Adrenal gland (tissue), 5 donors: ENCODE results near the gene MDM4.

Source experiments
- CTCF ChIP-seq, 6 experiments: fragments of 450-650 bp in 4 of 6; fragments of 200-600 bp in 2 of 6; sonication (generic) in 1 of 6; IDR thresholded peaks; 1 replicate in 5 of 6; 2 replicates in 1 of 6; pipeline versions ENCODE4 v1.5.1 to v1.8.0; 2016 to 2021; ENCODE audit warnings: antibody characterized with exemption in 6 of 6, mild to moderate bottlenecking in 2 of 6, moderate library complexity in 1 of 6
- POLR2A ChIP-seq, 2 donors: fragments of 450-650 bp; IDR thresholded peaks; one replicate each; pipeline ENCODE4 v1.6.1; 2017; ENCODE audit warnings: antibody characterized with exemption in 2 of 2, mild to moderate bottlenecking in 2 of 2, moderate library complexity in 1 of 2
- donor health status: DM: no; HTN: no; CAD: no.

GRCh38 chr1:204568576-204569315 lies 52.5 kb downstream of the MDM4 start:
- TF ChIP-seq CTCF (IDR thresholded peaks at IDR 0.05), result no peak
- no peak for TF ChIP-seq POLR2A (IDR thresholded peaks at IDR 0.05)
